RWPE2 (cell line): ENCODE results near the gene CDK11B.
A peak's percentile ranks its signal among the peaks of the same experiment; 100 is the strongest.

ENCODE experiments used
- ATAC-seq: fragments of 200-7000 bp; cut with Tn5 transposase; 3 replicates; pipeline ENCODE4 v1.9.1; 2021; ENCODE audit warnings: low read depth
- DNase-seq: peaks from one replicate; pipeline ENCODE4 v3.0.0-alpha.2; 2020; ENCODE audit warnings: low spot score
- H3K27ac ChIP-seq: fragments of 450-650 bp; 2 replicates; pipeline ENCODE4 v1.5.1; 2017; ENCODE audit warnings: mild to moderate bottlenecking; ENCODE audit not compliant: poor library complexity, severe bottlenecking
- H3K27me3 ChIP-seq: fragments of 250-450 bp; sonication (Bioruptor Pico); 2 replicates; pipeline ENCODE4 v1.5.1; 2021; ENCODE audit warnings: mild to moderate bottlenecking, moderate library complexity; ENCODE audit not compliant: insufficient read depth, poor library complexity, severe bottlenecking
- H3K36me3 ChIP-seq: fragments of 250-450 bp; sonication (Bioruptor Pico); 2 replicates; pipeline ENCODE4 v1.5.1; 2020; ENCODE audit warnings: low read depth, mild to moderate bottlenecking, moderate library complexity
- H3K4me1 ChIP-seq: fragments of 250-450 bp; sonication (Bioruptor Pico); 2 replicates; pipeline ENCODE4 v1.5.1; 2021; ENCODE audit warnings: mild to moderate bottlenecking, moderate library complexity; ENCODE audit not compliant: insufficient read depth, poor library complexity, severe bottlenecking
- H3K4me3 ChIP-seq: fragments of 250-450 bp; sonication (Bioruptor Pico); 2 replicates; pipeline ENCODE4 v1.5.1; 2021; ENCODE audit warnings: mild to moderate bottlenecking, moderate library complexity; ENCODE audit not compliant: severe bottlenecking
- H3K9me3 ChIP-seq: fragments of 250-450 bp; sonication (Bioruptor Pico); 2 replicates; pipeline ENCODE4 v1.5.1; 2021; ENCODE audit warnings: mild to moderate bottlenecking, moderate library complexity; ENCODE audit not compliant: severe bottlenecking
- TF ChIP-seq, protein P1 (sequence below): fragments of 450-650 bp; IDR thresholded peaks from one replicate; pipeline ENCODE4 v1.5.1; 2017; ENCODE audit warnings: mild to moderate bottlenecking, moderate library complexity; ENCODE audit not compliant: poor library complexity, severe bottlenecking

Gene CDK11B

GRCh38 chr1:1593834-1594601 lies 64.8 kb downstream of the CDK11B start:
- H3K4me1 ChIP-seq = no peaks in the 10 kb centered on the region
- no peaks in the 10 kb centered on the region for H3K36me3 ChIP-seq
- no peaks in the 10 kb centered on the region for H3K9me3 ChIP-seq
- no peak overlapping the region for H3K27ac ChIP-seq
- ATAC-seq (peak; percentile 20; the same call in 1 of the 3 replicates), DNase-seq (peak; percentile 70)
- no peak overlapping the region for H3K4me3 ChIP-seq
- H3K27me3 ChIP-seq = no peaks in the 10 kb centered on the region
- TF ChIP-seq, protein P1, sequence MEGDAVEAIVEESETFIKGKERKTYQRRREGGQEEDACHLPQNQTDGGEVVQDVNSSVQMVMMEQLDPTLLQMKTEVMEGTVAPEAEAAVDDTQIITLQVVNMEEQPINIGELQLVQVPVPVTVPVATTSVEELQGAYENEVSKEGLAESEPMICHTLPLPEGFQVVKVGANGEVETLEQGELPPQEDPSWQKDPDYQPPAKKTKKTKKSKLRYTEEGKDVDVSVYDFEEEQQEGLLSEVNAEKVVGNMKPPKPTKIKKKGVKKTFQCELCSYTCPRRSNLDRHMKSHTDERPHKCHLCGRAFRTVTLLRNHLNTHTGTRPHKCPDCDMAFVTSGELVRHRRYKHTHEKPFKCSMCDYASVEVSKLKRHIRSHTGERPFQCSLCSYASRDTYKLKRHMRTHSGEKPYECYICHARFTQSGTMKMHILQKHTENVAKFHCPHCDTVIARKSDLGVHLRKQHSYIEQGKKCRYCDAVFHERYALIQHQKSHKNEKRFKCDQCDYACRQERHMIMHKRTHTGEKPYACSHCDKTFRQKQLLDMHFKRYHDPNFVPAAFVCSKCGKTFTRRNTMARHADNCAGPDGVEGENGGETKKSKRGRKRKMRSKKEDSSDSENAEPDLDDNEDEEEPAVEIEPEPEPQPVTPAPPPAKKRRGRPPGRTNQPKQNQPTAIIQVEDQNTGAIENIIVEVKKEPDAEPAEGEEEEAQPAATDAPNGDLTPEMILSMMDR = no peak

- H3K36me3 ChIP-seq = no peaks in the 10 kb centered on the region
- no peaks in the 10 kb centered on the region for H3K27me3 ChIP-seq
- no peaks in the 10 kb centered on the region for H3K4me1 ChIP-seq
- no peaks in the 10 kb centered on the region for H3K9me3 ChIP-seq
- ATAC-seq (peak; percentile 29; the same call in 1 of the 3 replicates), DNase-seq (no peak)
- TF ChIP-seq, protein P1 = no peak
- no peak overlapping the region for H3K27ac ChIP-seq
- no peak overlapping the region for H3K4me3 ChIP-seq
Observed at GRCh38 chr1:1591452-1591851, 67.4 kb downstream of the CDK11B start.
